GM23248 (cell line): ENCODE results near the gene PKHD1. TPM values are rescaled to one million over a fixed set of nuclear protein-coding genes. Genes with fewer than 3 reads are reported as not detected.
"Not testable (repeated sequence)": the region's sequence is repeated elsewhere in the genome, so short reads cannot be mapped to it uniquely, and the experiment has no call there.

Source experiments
- DNase-seq: peaks from one replicate; pipeline ENCODE4 v3.0.0-alpha.2; 2015
- H2AFZ ChIP-seq: fragments of 200-600 bp; sonication (generic); 2 replicates; pipeline ENCODE4 v1.6.1; 2016; ENCODE audit warnings: antibody characterized with exemption
- H3F3A ChIP-seq: fragments of 200-600 bp; sonication (generic); 2 replicates; pipeline ENCODE4 v1.6.1; 2016; ENCODE audit warnings: mild to moderate bottlenecking, antibody characterized with exemption, mixed run types; ENCODE audit not compliant: insufficient read depth
- H3K27ac ChIP-seq: fragments of 200-600 bp; sonication (generic); 2 replicates; pipeline ENCODE4 v1.5.1; 2016; ENCODE audit warnings: mild to moderate bottlenecking
- H3K27me3 ChIP-seq: fragments of 200-600 bp; sonication (generic); replicated peaks from 2 replicates; pipeline ENCODE4 v1.6.1; 2016; ENCODE audit warnings: mild to moderate bottlenecking; ENCODE audit not compliant: insufficient read depth
- H3K36me3 ChIP-seq: fragments of 200-600 bp; sonication (generic); 2 replicates; pipeline ENCODE4 v1.6.1; 2016; ENCODE audit warnings: low read depth, mild to moderate bottlenecking
- H3K4me1 ChIP-seq: fragments of 200-600 bp; sonication (generic); 2 replicates; pipeline ENCODE4 v1.6.1; 2016; ENCODE audit warnings: mild to moderate bottlenecking; ENCODE audit not compliant: insufficient read depth
- H3K4me2 ChIP-seq: fragments of 200-600 bp; sonication (generic); one replicate; pipeline ENCODE4 v1.6.1; 2016; ENCODE audit warnings: mild to moderate bottlenecking; ENCODE audit not compliant: unreplicated experiment
- H3K4me3 ChIP-seq: fragments of 200-600 bp; sonication (generic); 2 replicates; pipeline ENCODE4 v1.5.1; 2016; ENCODE audit warnings: mild to moderate bottlenecking
- H3K79me2 ChIP-seq: fragments of 200-600 bp; sonication (generic); 2 replicates; pipeline ENCODE4 v1.6.1; 2016; ENCODE audit warnings: mild to moderate bottlenecking; ENCODE audit not compliant: insufficient read depth
- H3K9ac ChIP-seq: fragments of 200-600 bp; sonication (generic); 2 replicates; pipeline ENCODE4 v1.6.1; 2016; ENCODE audit warnings: mild to moderate bottlenecking
- H3K9me2 ChIP-seq: fragments of 200-600 bp; sonication (generic); 2 replicates; pipeline ENCODE4 v1.6.1; 2016; ENCODE audit warnings: mixed run types, mild to moderate bottlenecking, moderate library complexity; ENCODE audit not compliant: insufficient read depth
- H3K9me3 ChIP-seq: fragments of 200-600 bp; sonication (generic); one replicate; pipeline ENCODE4 v1.6.1; 2017; ENCODE audit warnings: low read depth
- H4K20me1 ChIP-seq: fragments of 200-600 bp; sonication (generic); 2 replicates; pipeline ENCODE4 v1.6.0; 2016; ENCODE audit not compliant: insufficient read depth
- EZH2 ChIP-seq: fragments of 200-600 bp; sonication (generic); IDR thresholded peaks from 2 replicates; pipeline ENCODE4 v1.6.1; 2018; ENCODE audit warnings: antibody characterized with exemption, mild to moderate bottlenecking; ENCODE audit not compliant: insufficient read depth, poor library complexity, severe bottlenecking
- EZH2phosphoT487 ChIP-seq: fragments of 200-600 bp; sonication (generic); IDR thresholded peaks from 2 replicates; pipeline ENCODE4 v1.6.1; 2018; ENCODE audit warnings: antibody characterized with exemption, moderate library complexity, mild to moderate bottlenecking, low read depth; ENCODE audit not compliant: insufficient read depth
- WGBS, 2 experiments: methylation state at CpG; one replicate each; pipeline ENCODE4 v1.1.6; 2015 to 2017; ENCODE audit warnings: low lambda C conversion rate in 2 of 2, low coverage in 1 of 2; ENCODE audit errors: missing lambda C conversion rate in 2 of 2; 5-methylcytosine and 5-hydroxymethylcytosine counted together
- in situ Hi-C: fragments of 300-500 bp; cut with MboI; formaldehyde crosslinking; loops from 2 replicates; pipeline ENCODE4 v1.15.0; 2020
- polyA plus RNA-seq: library from polyadenylated mRNA; unstranded; fragments of >200 nt; fragmentation: Nextera tagmentation; extraction: Ambion mirVana; gene quantifications from 2 replicates; pipeline ENCODE4 v1.2.1, GENCODE V29; 2016
- total RNA-seq: library from RNA; depleted of rRNA; stranded (reverse); fragments of >200 nt; shearing (Covaris generic); gene quantifications from 2 replicates; pipeline ENCODE4 v1.2.3, GENCODE V29; 2014

PKHD1 gene
- total and polyA plus RNA-seq, 2 experiments from 2014 or later = not detected

- Histone ChIP-seq H3K4me2 (no peak overlapping the region), H3K79me2 (no peaks in the 10 kb centered on the region), H3K27ac (no peak overlapping the region), H2AFZ (no peak overlapping the region), H3K9me3 (no peaks in the 10 kb centered on the region), H3K4me3 (no peak overlapping the region), H3K4me1 (no peaks in the 10 kb centered on the region), H3F3A (no peaks in the 10 kb centered on the region), H3K9me2 (no peaks in the 10 kb centered on the region), H3K9ac (no peak overlapping the region), H4K20me1 (no peaks in the 10 kb centered on the region), H3K27me3 (no peaks in the 10 kb centered on the region), H3K36me3 (no peaks in the 10 kb centered on the region)
- TF ChIP-seq EZH2phosphoT487 (no peak), EZH2 (no peak)
- WGBS, 2 experiments = 39 to 42% methylated on average over 5 of the region's 5 CpGs
- DNase-seq = no peak
- in situ Hi-C loops = no loop called here
Observed at GRCh38 chr6:51929934-51930574, 157.4 kb downstream of the PKHD1 start.

- H3K9me2 ChIP-seq = no peaks in the 10 kb centered on the region
- H3K27ac ChIP-seq = no peak overlapping the region
- no peaks in the 10 kb centered on the region for H3K36me3 ChIP-seq
- TF ChIP-seq EZH2 = no peak
- TF ChIP-seq EZH2phosphoT487 = no peak
- H3K9me3 ChIP-seq = no peaks in the 10 kb centered on the region
- no peaks in the 10 kb centered on the region for H3K79me2 ChIP-seq
- H3K9ac ChIP-seq = no peak overlapping the region
- no peak overlapping the region for H2AFZ ChIP-seq
- H3K4me2 ChIP-seq = no peak overlapping the region
- 25% methylated on average over 3 of the region's 3 CpGs for WGBS, 2 experiments
- DNase-seq = no peak
- H3K4me1 ChIP-seq = no peaks in the 10 kb centered on the region
- H3K4me3 ChIP-seq = no peak overlapping the region
- in situ Hi-C loops = no loop called here
- no peaks in the 10 kb centered on the region for H3K27me3 ChIP-seq
- no peaks in the 10 kb centered on the region for H4K20me1 ChIP-seq
- H3F3A ChIP-seq = no peaks in the 10 kb centered on the region
Observed at GRCh38 chr6:51928320-51928719, 159.1 kb downstream of the PKHD1 start.

- in situ Hi-C loops = no loop called here
- Histone ChIP-seq H3K36me3 (no peaks in the 10 kb centered on the region), H3K9me2 (no peaks in the 10 kb centered on the region), H3F3A (no peaks in the 10 kb centered on the region), H2AFZ (no peak overlapping the region), H3K4me1 (no peaks in the 10 kb centered on the region), H3K9ac (no peak overlapping the region), H3K4me3 (no peak overlapping the region), H3K27ac (no peak overlapping the region), H3K79me2 (no peaks in the 10 kb centered on the region), H3K4me2 (no peak overlapping the region), H3K9me3 (no peaks in the 10 kb centered on the region), H4K20me1 (no peaks in the 10 kb centered on the region), H3K27me3 (no peaks in the 10 kb centered on the region)
- 0% methylated on average over 1 of the region's 1 CpG for WGBS, 2 experiments
- TF ChIP-seq EZH2phosphoT487 (no peak), EZH2 (no peak)
- DNase-seq = no peak
Observed at GRCh38 chr6:51927450-51927849, 160.0 kb downstream of the PKHD1 start.

- in situ Hi-C loops = no loop called here
- Histone ChIP-seq H2AFZ (no peak overlapping the region), H3K4me3 (no peak overlapping the region), H3K9ac (no peak overlapping the region), H3K36me3 (no peaks in the 10 kb centered on the region), H3K9me2 (no peaks in the 10 kb centered on the region), H3K27ac (no peak overlapping the region), H3K4me2 (no peak overlapping the region), H3K9me3 (no peaks in the 10 kb centered on the region), H3F3A (no peaks in the 10 kb centered on the region), H3K79me2 (no peaks in the 10 kb centered on the region), H3K4me1 (no peaks in the 10 kb centered on the region), H3K27me3 (no peaks in the 10 kb centered on the region), H4K20me1 (no peaks in the 10 kb centered on the region)
- no peak for TF ChIP-seq EZH2phosphoT487
- no peak for TF ChIP-seq EZH2
- WGBS, 2 experiments = 17 to 30% methylated on average over 5 of the region's 5 CpGs
- DNase-seq = no peak
Observed at GRCh38 chr6:51926125-51926524, 161.3 kb downstream of the PKHD1 start.

GRCh38 chr6:51922479-51922878 is 164.9 kb downstream of the PKHD1 start:
- H3K27me3 ChIP-seq, H3K4me2 ChIP-seq, H3K4me3 ChIP-seq, H3K79me2 ChIP-seq, DNase-seq, H3K9me2 ChIP-seq, H3K9ac ChIP-seq, in situ Hi-C loops, H4K20me1 ChIP-seq, H2AFZ ChIP-seq, H3K4me1 ChIP-seq, H3F3A ChIP-seq, H3K36me3 ChIP-seq, H3K9me3 ChIP-seq, H3K27ac ChIP-seq: not testable (repeated sequence)
- 34 to 46% methylated on average over 9 of the region's 9 CpGs for WGBS, 2 experiments

- 53 to 57% methylated on average over 2 of the region's 2 CpGs for WGBS, 2 experiments
- H3K4me1 ChIP-seq, in situ Hi-C loops, H3F3A ChIP-seq, H3K9me3 ChIP-seq, H4K20me1 ChIP-seq, H3K9ac ChIP-seq, H2AFZ ChIP-seq, H3K4me3 ChIP-seq, H3K4me2 ChIP-seq, H3K79me2 ChIP-seq, H3K9me2 ChIP-seq, H3K36me3 ChIP-seq, DNase-seq, H3K27me3 ChIP-seq, H3K27ac ChIP-seq: not testable (repeated sequence)
Observed at GRCh38 chr6:51918347-51918746, 169.1 kb downstream of the PKHD1 start.
